BLaER1 (cell line): Measurements from ENCODE around the gene CDH1.
A peak's percentile ranks its signal among the peaks of the same experiment; 100 is the strongest.
"Not testable (repeated sequence)": the region's sequence is repeated elsewhere in the genome, so short reads cannot be mapped to it uniquely, and the experiment has no call there.

Experiments used
- H3K27ac ChIP-seq: shearing (Covaris generic); formaldehyde crosslinking; 2 replicates; pipeline ENCODE4 v1.8.1; 2022
- H3K27me3 ChIP-seq: shearing (Covaris generic); formaldehyde crosslinking; 2 replicates; pipeline ENCODE4 v1.8.1; 2022
- H3K36me3 ChIP-seq: shearing (Covaris generic); formaldehyde crosslinking; 2 replicates; pipeline ENCODE4 v1.8.1; 2022
- H3K4me1 ChIP-seq: shearing (Covaris generic); formaldehyde crosslinking; 2 replicates; pipeline ENCODE4 v1.8.1; 2022
- H3K4me2 ChIP-seq: shearing (Covaris generic); formaldehyde crosslinking; 2 replicates; pipeline ENCODE4 v1.8.1; 2022
- H3K4me3 ChIP-seq: shearing (Covaris generic); formaldehyde crosslinking; 2 replicates; pipeline ENCODE4 v1.8.1; 2022
- H3K9ac ChIP-seq: shearing (Covaris generic); formaldehyde crosslinking; 2 replicates; pipeline ENCODE4 v1.8.1; 2022
- H3K9me3 ChIP-seq: shearing (Covaris generic); formaldehyde crosslinking; 2 replicates; pipeline ENCODE4 v1.8.1; 2022
- H4K20me1 ChIP-seq: shearing (Covaris generic); formaldehyde crosslinking; 2 replicates; pipeline ENCODE4 v1.8.1; 2022
- Cebpa-rat ChIP-seq: shearing (Covaris generic); IDR thresholded peaks from 2 replicates; pipeline ENCODE4 v1.8.1; 2022

CDH1 gene

GRCh38 chr16:68806981-68807380 lies 69.9 kb downstream of the CDH1 start:
- H3K9ac ChIP-seq = no peak overlapping the region
- no peak for TF ChIP-seq Cebpa-rat
- no peaks in the 10 kb centered on the region for H3K36me3 ChIP-seq
- no peak overlapping the region for H3K4me3 ChIP-seq
- H3K4me1 ChIP-seq = no peaks in the 10 kb centered on the region
- H3K9me3 ChIP-seq = no peaks in the 10 kb centered on the region
- H3K27ac ChIP-seq = no peak overlapping the region
- no peaks in the 10 kb centered on the region for H4K20me1 ChIP-seq
- no peaks in the 10 kb centered on the region for H3K27me3 ChIP-seq
- no peak overlapping the region for H3K4me2 ChIP-seq

- Histone ChIP-seq H3K4me3 (no peak overlapping the region), H3K36me3 (no peaks in the 10 kb centered on the region), H3K4me2 (no peak overlapping the region), H3K9me3 (no peaks in the 10 kb centered on the region), H3K9ac (no peak overlapping the region), H4K20me1 (no peaks in the 10 kb centered on the region), H3K27me3 (no peaks in the 10 kb centered on the region), H3K27ac (no peak overlapping the region), H3K4me1 (no peaks in the 10 kb centered on the region)
- TF ChIP-seq Cebpa-rat = no peak
Measured at GRCh38 chr16:68814516-68814915, 77.4 kb downstream of the CDH1 start.

- no peak overlapping the region for H3K4me3 ChIP-seq
- H3K9ac ChIP-seq = no peak overlapping the region
- H3K9me3 ChIP-seq = peaks cover 8% of the 10 kb centered on the region; the same call in 1 of the 2 replicates
- TF ChIP-seq Cebpa-rat = no peak
- H3K4me2 ChIP-seq = no peak overlapping the region
- peaks cover 5% of the 10 kb centered on the region; the same call in 1 of the 2 replicates for H3K4me1 ChIP-seq
- no peaks in the 10 kb centered on the region for H3K36me3 ChIP-seq
- no peak overlapping the region for H3K27ac ChIP-seq
- H4K20me1 ChIP-seq = no peaks in the 10 kb centered on the region
- no peaks in the 10 kb centered on the region for H3K27me3 ChIP-seq
Measured at GRCh38 chr16:68823401-68824135, 86.5 kb downstream of the CDH1 start.

- H3K27ac ChIP-seq = no peak overlapping the region
- H3K4me1 ChIP-seq = peaks cover 5% of the 10 kb centered on the region; the same call in 1 of the 2 replicates
- no peak overlapping the region for H3K4me3 ChIP-seq
- peaks cover 8% of the 10 kb centered on the region; the same call in 1 of the 2 replicates for H3K9me3 ChIP-seq
- no peak overlapping the region for H3K9ac ChIP-seq
- no peak for TF ChIP-seq Cebpa-rat
- no peaks in the 10 kb centered on the region for H3K27me3 ChIP-seq
- no peak overlapping the region for H3K4me2 ChIP-seq
- H3K36me3 ChIP-seq = no peaks in the 10 kb centered on the region
- no peaks in the 10 kb centered on the region for H4K20me1 ChIP-seq
Measured at GRCh38 chr16:68825427-68825826, 88.3 kb downstream of the CDH1 start.

- no peak for TF ChIP-seq Cebpa-rat
- H3K36me3 ChIP-seq = no peaks in the 10 kb centered on the region
- H3K4me3 ChIP-seq = no peak overlapping the region
- H4K20me1 ChIP-seq = no peaks in the 10 kb centered on the region
- peaks cover 8% of the 10 kb centered on the region; the same call in 1 of the 2 replicates for H3K9me3 ChIP-seq
- no peak overlapping the region for H3K4me2 ChIP-seq
- no peak overlapping the region for H3K9ac ChIP-seq
- peaks cover 5% of the 10 kb centered on the region; the same call in 1 of the 2 replicates for H3K4me1 ChIP-seq
- H3K27ac ChIP-seq = no peak overlapping the region
- no peaks in the 10 kb centered on the region for H3K27me3 ChIP-seq
Measured at GRCh38 chr16:68826652-68827051, 89.6 kb downstream of the CDH1 start.

- Histone ChIP-seq H3K9me3 (no peaks in the 10 kb centered on the region), H3K9ac (no peak overlapping the region), H3K4me1 (no peaks in the 10 kb centered on the region), H3K4me2 (no peak overlapping the region), H3K27ac (no peak overlapping the region), H3K27me3 (no peaks in the 10 kb centered on the region), H3K36me3 (no peaks in the 10 kb centered on the region), H3K4me3 (no peak overlapping the region), H4K20me1 (no peaks in the 10 kb centered on the region)
- no peak for TF ChIP-seq Cebpa-rat
Measured at GRCh38 chr16:68833251-68833650, 96.2 kb downstream of the CDH1 start.

- Histone ChIP-seq H3K36me3 (no peaks in the 10 kb centered on the region), H3K9me3 (no peaks in the 10 kb centered on the region), H3K27me3 (no peaks in the 10 kb centered on the region), H3K9ac (no peak overlapping the region), H3K27ac (no peak overlapping the region), H4K20me1 (no peaks in the 10 kb centered on the region), H3K4me2 (no peak overlapping the region), H3K4me3 (no peak overlapping the region), H3K4me1 (no peaks in the 10 kb centered on the region)
- no peak for TF ChIP-seq Cebpa-rat
Measured at GRCh38 chr16:68834550-68834949, 97.5 kb downstream of the CDH1 start.

- Histone ChIP-seq H3K27me3 (no peaks in the 10 kb centered on the region), H4K20me1 (no peaks in the 10 kb centered on the region), H3K4me1 (no peaks in the 10 kb centered on the region), H3K27ac (no peak overlapping the region), H3K36me3 (no peaks in the 10 kb centered on the region), H3K9ac (no peak overlapping the region), H3K9me3 (no peaks in the 10 kb centered on the region), H3K4me3 (no peak overlapping the region), H3K4me2 (no peak overlapping the region)
- no peak for TF ChIP-seq Cebpa-rat
Measured at GRCh38 chr16:68835970-68836369, 98.9 kb downstream of the CDH1 start.

GRCh38 chr16:68839831-68840230 lies 102.7 kb downstream of the CDH1 start:
- TF ChIP-seq Cebpa-rat = no peak
- no peak overlapping the region for H3K4me3 ChIP-seq
- H3K27ac ChIP-seq = no peak overlapping the region
- no peaks in the 10 kb centered on the region for H3K9me3 ChIP-seq
- H4K20me1 ChIP-seq = no peaks in the 10 kb centered on the region
- no peaks in the 10 kb centered on the region for H3K27me3 ChIP-seq
- no peak overlapping the region for H3K4me2 ChIP-seq
- no peak overlapping the region for H3K9ac ChIP-seq
- H3K36me3 ChIP-seq = no peaks in the 10 kb centered on the region
- peaks cover 14% of the 10 kb centered on the region for H3K4me1 ChIP-seq

GRCh38 chr16:68842964-68843481 lies 105.9 kb downstream of the CDH1 start:
- Histone ChIP-seq H3K4me2 (peak overlapping the region; percentile 91), H3K9ac (peak overlapping the region; percentile 95), H3K27ac (peak overlapping the region; percentile 95), H3K4me1 (peaks cover 15% of the 10 kb centered on the region), H3K4me3 (peak overlapping the region; percentile 83)
- H4K20me1 ChIP-seq, H3K9me3 ChIP-seq, H3K36me3 ChIP-seq, H3K27me3 ChIP-seq: not testable (repeated sequence)
